Measurements from ENCODE around the gene MYO5C.
"Not testable (repeated sequence)": the region's sequence is repeated elsewhere in the genome, so short reads cannot be mapped to it uniquely, and the experiment has no call there.

MYO5C gene

DNA sequence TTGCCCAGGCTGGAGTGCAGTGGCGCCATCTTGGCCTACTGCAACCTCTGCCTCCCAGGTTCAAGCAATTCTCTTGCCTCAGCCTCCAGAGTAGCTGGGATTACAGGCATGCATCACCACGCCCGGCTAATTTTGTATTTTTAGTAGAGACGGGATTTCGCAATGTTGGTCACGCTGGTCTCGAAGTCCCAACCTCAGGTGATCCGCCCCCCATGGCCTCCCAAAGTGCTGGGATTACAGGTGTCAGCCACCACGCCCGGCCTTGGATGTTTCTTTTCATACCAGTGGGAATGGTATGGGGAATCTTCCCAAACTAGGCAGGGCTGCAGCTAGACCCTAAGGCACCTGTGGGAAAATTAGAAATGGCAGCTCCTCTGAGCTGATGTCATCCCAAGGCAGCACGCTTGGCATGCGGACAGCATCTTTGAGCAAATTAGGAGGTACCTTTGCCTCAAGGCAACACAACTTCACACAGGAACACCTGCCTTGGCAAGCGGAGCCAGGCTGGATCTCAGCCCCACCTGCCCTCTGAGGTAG lies 56.5 kb downstream of the MYO5C start:
- not testable (repeated sequence) for H3K9ac ChIP-seq (ENCODE audit: low read depth, low read length); H3K4me1 ChIP-seq (ENCODE audit: control insufficient read depth, insufficient read depth, low read length); H3K4me2 ChIP-seq (ENCODE audit: low read length); H3K36me3 ChIP-seq (ENCODE audit: insufficient read depth, low read length); H3K9me3 ChIP-seq (replicated peaks; ENCODE audit: low read length); H3K4me3 ChIP-seq (ENCODE audit: low read length)
- H3K27me3 ChIP-seq (ENCODE audit: control insufficient read depth, insufficient read depth, low read length) = peaks cover 25% of the 10 kb centered on the region

DNA sequence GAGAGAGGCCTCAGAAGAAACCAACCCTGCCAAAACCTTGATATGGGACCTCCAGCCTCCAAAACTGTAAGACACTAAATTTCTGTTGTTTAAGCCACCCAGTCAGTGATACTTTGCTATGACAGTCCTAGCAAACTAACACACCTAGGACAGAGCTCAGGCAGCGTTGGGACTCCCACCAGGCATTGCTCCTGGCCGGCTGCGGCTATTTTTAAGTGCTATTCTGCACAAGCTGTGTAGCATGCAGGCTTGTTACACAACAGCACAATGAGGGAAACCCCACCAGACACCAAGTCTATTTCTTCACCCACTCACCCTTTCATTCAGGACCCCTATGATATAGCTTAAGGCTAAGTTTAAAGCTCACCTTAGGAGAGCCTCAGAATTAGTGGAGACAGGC lies 57.5 kb downstream of the MYO5C start:
- Histone ChIP-seq H3K4me1 (ENCODE audit: control insufficient read depth, insufficient read depth, low read length) (no peaks in the 10 kb centered on the region), H3K9me3 (replicated peaks; ENCODE audit: low read length) (no peaks in the 10 kb centered on the region), H3K4me3 (ENCODE audit: low read length) (no peak overlapping the region), H3K27me3 (ENCODE audit: control insufficient read depth, insufficient read depth, low read length) (peaks cover 23% of the 10 kb centered on the region), H3K36me3 (ENCODE audit: insufficient read depth, low read length) (no peaks in the 10 kb centered on the region), H3K4me2 (ENCODE audit: low read length) (no peak overlapping the region), H3K9ac (ENCODE audit: low read depth, low read length) (no peak overlapping the region)

DNA sequence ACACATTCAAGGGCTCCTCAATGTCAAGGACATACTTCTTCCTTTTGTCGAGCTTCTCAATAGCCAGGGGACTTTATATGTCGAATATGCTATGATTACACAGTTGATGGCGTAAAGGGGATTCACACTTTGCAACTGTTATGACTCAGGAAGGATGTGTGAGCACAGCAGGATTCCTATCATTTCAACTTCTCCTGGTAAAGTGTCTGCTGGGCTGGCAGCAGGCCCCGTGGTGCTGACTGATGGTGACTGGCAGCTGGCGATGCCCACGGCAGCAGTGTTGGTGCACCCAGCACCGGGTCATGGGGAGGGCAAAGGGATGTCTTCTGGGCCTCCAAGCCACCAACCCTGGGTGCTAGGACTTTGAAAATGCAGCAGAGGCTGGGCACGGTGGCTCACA lies 59.6 kb downstream of the MYO5C start:
- H3K9ac ChIP-seq (ENCODE audit: low read depth, low read length) = no peak overlapping the region
- no peaks in the 10 kb centered on the region for H3K4me1 ChIP-seq (ENCODE audit: control insufficient read depth, insufficient read depth, low read length)
- peaks cover 16% of the 10 kb centered on the region for H3K27me3 ChIP-seq (ENCODE audit: control insufficient read depth, insufficient read depth, low read length)
- no peak overlapping the region for H3K4me3 ChIP-seq (ENCODE audit: low read length)
- H3K36me3 ChIP-seq (ENCODE audit: insufficient read depth, low read length) = no peaks in the 10 kb centered on the region
- H3K4me2 ChIP-seq (ENCODE audit: low read length) = no peak overlapping the region
- H3K9me3 ChIP-seq (replicated peaks; ENCODE audit: low read length) = no peaks in the 10 kb centered on the region

DNA sequence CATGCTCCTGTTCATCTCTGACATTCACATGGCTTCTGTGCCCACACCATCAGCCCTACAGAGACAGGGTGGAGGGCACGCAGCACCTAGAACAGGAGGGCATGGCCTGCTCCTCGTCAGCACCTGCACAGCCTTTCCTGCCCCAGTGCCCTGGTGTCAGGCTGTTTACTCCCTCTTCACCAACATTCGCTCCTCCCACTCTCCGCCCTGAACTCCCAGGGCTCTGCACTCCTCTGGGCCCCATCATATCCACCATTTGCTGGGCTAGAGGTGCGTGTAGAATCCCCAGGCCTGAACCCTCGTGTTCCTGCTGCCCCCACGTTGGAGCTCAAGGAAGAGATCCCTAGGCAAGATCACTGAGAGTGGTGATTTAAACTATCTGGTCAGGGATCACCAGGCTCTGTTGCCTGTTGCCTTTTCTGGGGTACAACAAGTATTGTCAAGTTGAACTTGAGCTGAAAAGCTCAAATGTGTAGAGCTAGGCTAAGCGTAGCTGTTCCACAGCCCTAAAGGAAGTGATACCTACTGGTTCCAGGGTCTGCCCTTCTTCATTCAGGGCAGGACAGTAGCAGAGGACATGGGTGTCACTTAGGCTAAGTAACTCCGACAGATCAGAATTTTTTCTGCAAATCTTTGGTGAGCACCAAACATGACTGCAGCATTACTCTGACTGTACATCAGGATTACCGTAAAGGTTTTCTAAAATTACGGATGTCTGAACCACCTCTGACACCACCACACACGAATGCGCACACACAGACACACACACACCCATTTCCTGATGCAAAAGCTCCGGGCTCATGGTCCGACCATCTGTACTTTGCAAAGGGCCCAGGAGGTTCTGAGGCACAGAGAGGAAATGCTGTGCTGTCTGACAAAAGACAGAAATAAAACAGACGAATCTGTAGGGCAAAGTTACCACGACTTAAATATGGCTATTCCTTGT lies 60.7 kb downstream of the MYO5C start:
- Histone ChIP-seq H3K27me3 (ENCODE audit: control insufficient read depth, insufficient read depth, low read length) (peaks cover 16% of the 10 kb centered on the region), H3K4me1 (ENCODE audit: control insufficient read depth, insufficient read depth, low read length) (no peaks in the 10 kb centered on the region), H3K4me2 (ENCODE audit: low read length) (no peak overlapping the region), H3K9ac (ENCODE audit: low read depth, low read length) (no peak overlapping the region), H3K4me3 (ENCODE audit: low read length) (no peak overlapping the region), H3K36me3 (ENCODE audit: insufficient read depth, low read length) (no peaks in the 10 kb centered on the region), H3K9me3 (replicated peaks; ENCODE audit: low read length) (no peaks in the 10 kb centered on the region)

DNA sequence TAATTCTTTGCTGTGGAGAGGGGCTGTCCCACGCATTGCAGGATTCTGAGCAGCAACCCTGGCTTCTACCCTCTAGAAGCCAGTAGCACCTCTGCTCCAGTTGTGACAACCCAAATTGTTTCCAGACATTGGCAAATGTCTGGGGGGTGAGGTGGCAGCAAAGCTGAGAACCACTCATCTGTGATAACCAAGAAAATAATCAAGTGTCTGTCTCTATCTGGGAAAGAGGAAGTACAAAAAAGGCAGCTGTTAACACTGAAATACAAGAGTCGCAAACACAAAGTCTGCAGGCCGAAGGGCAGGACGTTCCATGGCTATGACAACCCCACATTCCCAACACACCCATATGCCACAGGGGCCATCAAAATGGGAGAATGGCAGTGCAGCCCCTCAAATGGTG lies 62.2 kb downstream of the MYO5C start:
- H3K36me3 ChIP-seq (ENCODE audit: insufficient read depth, low read length) = no peaks in the 10 kb centered on the region
- peaks cover 16% of the 10 kb centered on the region for H3K27me3 ChIP-seq (ENCODE audit: control insufficient read depth, insufficient read depth, low read length)
- H3K4me2 ChIP-seq (ENCODE audit: low read length) = no peak overlapping the region
- H3K9ac ChIP-seq (ENCODE audit: low read depth, low read length) = no peak overlapping the region
- H3K4me3 ChIP-seq (ENCODE audit: low read length) = no peak overlapping the region
- H3K9me3 ChIP-seq (replicated peaks; ENCODE audit: low read length) = no peaks in the 10 kb centered on the region
- no peaks in the 10 kb centered on the region for H3K4me1 ChIP-seq (ENCODE audit: control insufficient read depth, insufficient read depth, low read length)

DNA sequence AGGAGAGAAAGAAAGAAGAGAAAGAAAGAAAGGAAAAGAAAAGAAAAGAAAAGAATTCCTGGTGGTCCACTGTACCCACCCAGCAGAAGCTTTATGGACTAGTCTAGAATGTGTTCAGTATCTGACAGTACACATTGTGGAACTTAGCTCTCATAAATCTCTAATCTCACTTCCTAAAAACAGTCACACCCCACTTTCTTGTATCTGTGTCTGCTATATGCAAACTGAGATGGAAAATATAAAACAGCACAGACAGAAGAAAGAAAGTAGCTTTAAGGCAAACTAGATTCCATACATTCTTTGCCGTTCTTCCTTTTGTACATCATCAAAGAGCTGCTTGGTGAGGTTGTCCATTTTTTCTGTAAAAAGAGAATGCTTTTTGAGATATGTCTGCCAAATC lies 63.3 kb downstream of the MYO5C start:
- H3K4me3 ChIP-seq (ENCODE audit: low read length) = no peak overlapping the region
- H3K36me3 ChIP-seq (ENCODE audit: insufficient read depth, low read length) = no peaks in the 10 kb centered on the region
- no peak overlapping the region for H3K4me2 ChIP-seq (ENCODE audit: low read length)
- no peaks in the 10 kb centered on the region for H3K9me3 ChIP-seq (replicated peaks; ENCODE audit: low read length)
- no peaks in the 10 kb centered on the region for H3K4me1 ChIP-seq (ENCODE audit: control insufficient read depth, insufficient read depth, low read length)
- peaks cover 7% of the 10 kb centered on the region for H3K27me3 ChIP-seq (ENCODE audit: control insufficient read depth, insufficient read depth, low read length)
- no peak overlapping the region for H3K9ac ChIP-seq (ENCODE audit: low read depth, low read length)

DNA sequence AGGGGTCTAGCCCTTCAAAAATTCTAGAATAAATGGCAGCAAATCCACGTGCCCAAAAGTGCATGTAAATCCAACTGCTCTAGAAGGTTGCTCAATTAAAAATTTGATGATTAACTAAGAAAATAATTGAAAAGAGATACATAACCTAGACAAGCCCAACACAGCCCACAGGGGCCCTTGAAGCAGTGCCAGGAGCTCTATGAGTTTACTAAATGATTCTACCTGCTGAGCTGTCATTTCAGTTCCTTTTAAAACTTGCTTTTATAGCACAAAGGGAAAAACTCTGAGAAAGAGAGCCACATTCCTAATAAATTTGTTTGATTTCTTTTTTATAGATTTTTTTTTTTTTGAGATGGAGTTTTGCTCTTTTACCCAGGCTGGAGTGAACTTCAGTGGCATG lies 65.5 kb downstream of the MYO5C start:
- Histone ChIP-seq H3K4me1 (ENCODE audit: control insufficient read depth, insufficient read depth, low read length) (no peaks in the 10 kb centered on the region), H3K9me3 (replicated peaks; ENCODE audit: low read length) (no peaks in the 10 kb centered on the region), H3K4me3 (ENCODE audit: low read length) (no peak overlapping the region), H3K4me2 (ENCODE audit: low read length) (no peak overlapping the region), H3K27me3 (ENCODE audit: control insufficient read depth, insufficient read depth, low read length) (peaks cover 7% of the 10 kb centered on the region), H3K9ac (ENCODE audit: low read depth, low read length) (no peak overlapping the region), H3K36me3 (ENCODE audit: insufficient read depth, low read length) (no peaks in the 10 kb centered on the region)

DNA sequence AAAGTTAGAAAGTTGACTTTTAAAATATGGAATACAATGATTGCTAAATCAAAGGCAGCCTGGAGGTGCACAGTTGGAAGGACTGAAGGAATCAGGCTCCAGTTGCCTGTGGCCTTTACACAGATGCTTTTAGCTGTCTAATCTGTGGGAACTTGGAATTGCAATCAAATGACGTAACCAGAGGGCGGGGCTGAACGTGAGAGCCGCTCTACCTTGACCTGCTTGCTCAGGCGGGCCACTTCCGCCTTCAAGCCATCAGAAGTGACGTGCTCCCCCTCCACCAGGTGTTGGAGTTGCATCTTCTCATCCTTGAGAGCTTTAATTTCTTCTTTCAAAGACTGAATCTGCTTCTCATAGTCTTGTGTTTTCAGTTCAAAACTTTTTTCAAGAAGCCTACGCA lies 66.7 kb downstream of the MYO5C start:
- Histone ChIP-seq H3K4me1 (ENCODE audit: control insufficient read depth, insufficient read depth, low read length) (no peaks in the 10 kb centered on the region), H3K36me3 (ENCODE audit: insufficient read depth, low read length) (no peaks in the 10 kb centered on the region), H3K9ac (ENCODE audit: low read depth, low read length) (no peak overlapping the region), H3K9me3 (replicated peaks; ENCODE audit: low read length) (no peaks in the 10 kb centered on the region), H3K27me3 (ENCODE audit: control insufficient read depth, insufficient read depth, low read length) (peaks cover 5% of the 10 kb centered on the region), H3K4me2 (ENCODE audit: low read length) (no peak overlapping the region), H3K4me3 (ENCODE audit: low read length) (no peak overlapping the region)

DNA sequence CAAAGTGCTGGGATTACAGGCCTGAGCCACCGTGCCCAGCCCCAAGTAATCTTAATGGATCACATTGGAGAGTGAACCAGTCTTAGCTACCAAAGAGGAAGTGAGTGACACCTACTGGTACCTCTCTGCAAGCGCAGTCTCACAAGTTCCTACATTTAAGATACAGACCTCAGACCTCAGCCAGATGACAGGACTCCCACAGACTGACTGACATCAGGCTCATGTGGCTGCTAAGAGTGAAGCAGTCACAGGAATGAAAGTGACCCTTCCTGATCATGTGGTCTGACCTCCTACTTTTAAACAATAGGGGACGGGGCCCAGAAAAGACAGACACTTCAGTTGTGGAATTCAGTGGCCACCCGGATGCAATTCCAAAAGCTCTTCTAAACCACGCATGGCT lies 68.1 kb downstream of the MYO5C start:
- Histone ChIP-seq H3K27me3 (ENCODE audit: control insufficient read depth, insufficient read depth, low read length) (peaks cover 5% of the 10 kb centered on the region), H3K4me2 (ENCODE audit: low read length) (no peak overlapping the region), H3K9me3 (replicated peaks; ENCODE audit: low read length) (no peaks in the 10 kb centered on the region), H3K9ac (ENCODE audit: low read depth, low read length) (no peak overlapping the region), H3K36me3 (ENCODE audit: insufficient read depth, low read length) (no peaks in the 10 kb centered on the region), H3K4me1 (ENCODE audit: control insufficient read depth, insufficient read depth, low read length) (no peaks in the 10 kb centered on the region), H3K4me3 (ENCODE audit: low read length) (no peak overlapping the region)

DNA sequence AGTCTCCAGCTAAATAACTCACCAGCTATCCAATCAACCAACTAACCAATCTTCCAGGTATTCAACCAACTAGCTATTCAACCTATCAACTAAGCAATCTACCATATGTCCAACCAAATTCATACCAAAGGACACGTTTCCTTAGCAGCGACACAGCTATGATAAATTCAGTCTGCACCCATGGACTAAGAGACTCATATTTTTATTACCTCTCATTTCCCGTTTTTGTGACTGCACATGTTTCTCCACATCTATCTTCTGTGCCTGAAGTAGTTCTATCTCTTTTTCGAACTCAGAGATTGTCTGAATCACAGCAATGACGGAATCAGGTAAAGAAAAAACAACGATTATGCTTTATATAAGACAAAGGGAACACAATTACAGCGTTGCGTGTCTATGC lies 70.4 kb downstream of the MYO5C start:
- H3K9me3 ChIP-seq (replicated peaks; ENCODE audit: low read length) = no peaks in the 10 kb centered on the region
- no peak overlapping the region for H3K4me3 ChIP-seq (ENCODE audit: low read length)
- no peaks in the 10 kb centered on the region for H3K4me1 ChIP-seq (ENCODE audit: control insufficient read depth, insufficient read depth, low read length)
- H3K27me3 ChIP-seq (ENCODE audit: control insufficient read depth, insufficient read depth, low read length) = peaks cover 5% of the 10 kb centered on the region
- H3K36me3 ChIP-seq (ENCODE audit: insufficient read depth, low read length) = no peaks in the 10 kb centered on the region
- H3K9ac ChIP-seq (ENCODE audit: low read depth, low read length) = no peak overlapping the region
- no peak overlapping the region for H3K4me2 ChIP-seq (ENCODE audit: low read length)

DNA sequence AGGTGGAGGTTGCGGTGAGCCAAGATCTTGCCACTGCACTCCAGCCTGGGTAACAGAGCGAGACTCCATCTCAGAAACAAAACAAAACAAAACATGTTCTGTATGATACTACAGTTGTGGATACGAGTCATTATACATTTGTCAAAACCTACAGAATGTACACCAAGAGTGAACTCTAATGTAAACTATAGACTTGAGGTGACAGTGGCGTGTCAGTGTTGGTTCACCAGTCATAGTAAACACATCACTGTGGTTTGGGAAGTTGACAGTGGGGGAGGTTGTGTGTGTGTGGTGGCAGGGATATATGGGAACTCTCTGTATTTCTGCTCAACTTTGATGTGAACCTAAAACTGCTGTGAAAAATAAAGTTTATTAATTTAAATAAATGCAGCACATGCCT lies 71.4 kb downstream of the MYO5C start:
- H3K9me3 ChIP-seq (replicated peaks; ENCODE audit: low read length) = no peaks in the 10 kb centered on the region
- no peaks in the 10 kb centered on the region for H3K4me1 ChIP-seq (ENCODE audit: control insufficient read depth, insufficient read depth, low read length)
- H3K36me3 ChIP-seq (ENCODE audit: insufficient read depth, low read length) = no peaks in the 10 kb centered on the region
- peaks cover 5% of the 10 kb centered on the region for H3K27me3 ChIP-seq (ENCODE audit: control insufficient read depth, insufficient read depth, low read length)
- no peak overlapping the region for H3K4me2 ChIP-seq (ENCODE audit: low read length)
- no peak overlapping the region for H3K9ac ChIP-seq (ENCODE audit: low read depth, low read length)
- H3K4me3 ChIP-seq (ENCODE audit: low read length) = no peak overlapping the region

DNA sequence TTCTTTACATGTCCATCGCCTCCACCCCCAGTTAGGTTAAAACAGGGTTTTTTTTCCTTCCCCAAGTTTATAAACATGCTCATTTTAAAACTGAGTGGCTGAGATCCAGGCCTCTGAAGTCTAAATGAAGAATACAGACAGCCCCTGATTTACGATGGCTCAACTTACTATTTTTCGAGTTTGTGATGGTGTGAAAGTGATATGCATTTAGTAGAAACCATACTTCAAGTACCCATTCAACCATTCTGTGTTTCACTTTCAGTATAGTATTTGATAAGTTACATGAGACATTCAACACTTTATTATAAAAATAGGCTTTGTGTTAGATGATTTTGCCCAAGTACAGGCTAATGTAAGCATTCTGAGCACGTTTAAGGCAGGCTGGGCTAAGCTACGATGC lies 73.9 kb downstream of the MYO5C start:
- Histone ChIP-seq H3K9me3 (replicated peaks; ENCODE audit: low read length) (no peaks in the 10 kb centered on the region), H3K4me3 (ENCODE audit: low read length) (no peak overlapping the region), H3K4me1 (ENCODE audit: control insufficient read depth, insufficient read depth, low read length) (no peaks in the 10 kb centered on the region)

More for the DNA sequence above, 73.9 kb downstream of the MYO5C start:
- Histone ChIP-seq H3K9ac (ENCODE audit: low read depth, low read length) (no peak overlapping the region), H3K4me2 (ENCODE audit: low read length) (no peak overlapping the region), H3K27me3 (ENCODE audit: control insufficient read depth, insufficient read depth, low read length) (peaks cover 5% of the 10 kb centered on the region), H3K36me3 (ENCODE audit: insufficient read depth, low read length) (no peaks in the 10 kb centered on the region)

All from skeletal muscle satellite cell (primary cell).